Neuron (in vitro differentiated cells): ENCODE measurements around the gene IPO4.

Experiments
- H2AFZ ChIP-seq: one replicate; pipeline ENCODE4 v1.6.1; 2013; ENCODE audit warnings: low read depth, mild to moderate bottlenecking, inconsistent platforms, low read length, moderate library complexity
- H3K27me3 ChIP-seq: one replicate; pipeline ENCODE4 v1.6.1; 2013; ENCODE audit warnings: low read length; ENCODE audit not compliant: insufficient read depth
- H3K36me3 ChIP-seq: one replicate; pipeline ENCODE4 v1.6.1; 2013; ENCODE audit warnings: low read length; ENCODE audit not compliant: insufficient read depth
- H3K4me1 ChIP-seq: one replicate; pipeline ENCODE4 v1.6.1; 2013; ENCODE audit warnings: low read length; ENCODE audit not compliant: insufficient read depth
- H3K4me3 ChIP-seq: 2 replicates; pipeline ENCODE4 v1.5.1; 2013; ENCODE audit warnings: mild to moderate bottlenecking, low read length, moderate library complexity
- H3K9me3 ChIP-seq: one replicate; pipeline ENCODE4 v1.6.1; 2013; ENCODE audit warnings: low read length

IPO4 gene

GRCh38 chr14:24165785-24166184 is 22.8 kb downstream of the IPO4 start:
- Histone ChIP-seq H3K36me3 (peaks cover 33% of the 10 kb centered on the region), H3K4me1 (peaks cover 14% of the 10 kb centered on the region), H3K9me3 (no peaks in the 10 kb centered on the region), H3K27me3 (no peaks in the 10 kb centered on the region), H2AFZ (no peak overlapping the region), H3K4me3 (no peak overlapping the region)

DNA sequence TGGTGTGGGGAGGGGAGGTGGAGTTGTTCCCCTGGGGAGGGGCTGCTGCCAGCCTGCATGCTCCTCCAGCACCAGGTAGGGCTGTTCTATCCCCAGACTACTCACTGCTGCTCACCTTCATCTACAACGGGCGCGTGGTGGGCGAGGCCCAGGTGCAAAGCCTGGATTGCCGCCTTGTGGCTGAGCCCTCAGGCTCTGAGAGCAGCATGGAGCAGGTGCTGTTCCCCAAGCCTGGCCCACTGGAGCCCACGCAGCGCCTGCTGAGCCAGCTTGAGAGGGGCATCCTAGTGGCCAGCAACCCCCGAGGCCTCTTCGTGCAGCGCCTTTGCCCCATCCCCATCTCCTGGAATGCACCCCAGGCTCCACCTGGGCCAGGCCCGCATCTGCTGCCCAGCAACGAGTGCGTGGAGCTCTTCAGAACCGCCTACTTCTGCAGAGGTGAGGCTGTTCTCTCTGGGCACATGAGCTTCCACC is 24.1 kb downstream of the IPO4 start:
- Histone ChIP-seq H3K36me3 (peaks cover 45% of the 10 kb centered on the region), H3K4me1 (peaks cover 19% of the 10 kb centered on the region), H3K27me3 (no peaks in the 10 kb centered on the region), H3K4me3 (no peak overlapping the region), H3K9me3 (no peaks in the 10 kb centered on the region), H2AFZ (no peak overlapping the region)

GRCh38 chr14:24162093-24162492 is 26.5 kb downstream of the IPO4 start:
- no peaks in the 10 kb centered on the region for H3K9me3 ChIP-seq
- H3K27me3 ChIP-seq = no peaks in the 10 kb centered on the region
- no peak overlapping the region for H2AFZ ChIP-seq
- peak overlapping the region; percentile 55 for H3K4me3 ChIP-seq
- H3K4me1 ChIP-seq = peaks cover 19% of the 10 kb centered on the region
- peaks cover 60% of the 10 kb centered on the region for H3K36me3 ChIP-seq

DNA sequence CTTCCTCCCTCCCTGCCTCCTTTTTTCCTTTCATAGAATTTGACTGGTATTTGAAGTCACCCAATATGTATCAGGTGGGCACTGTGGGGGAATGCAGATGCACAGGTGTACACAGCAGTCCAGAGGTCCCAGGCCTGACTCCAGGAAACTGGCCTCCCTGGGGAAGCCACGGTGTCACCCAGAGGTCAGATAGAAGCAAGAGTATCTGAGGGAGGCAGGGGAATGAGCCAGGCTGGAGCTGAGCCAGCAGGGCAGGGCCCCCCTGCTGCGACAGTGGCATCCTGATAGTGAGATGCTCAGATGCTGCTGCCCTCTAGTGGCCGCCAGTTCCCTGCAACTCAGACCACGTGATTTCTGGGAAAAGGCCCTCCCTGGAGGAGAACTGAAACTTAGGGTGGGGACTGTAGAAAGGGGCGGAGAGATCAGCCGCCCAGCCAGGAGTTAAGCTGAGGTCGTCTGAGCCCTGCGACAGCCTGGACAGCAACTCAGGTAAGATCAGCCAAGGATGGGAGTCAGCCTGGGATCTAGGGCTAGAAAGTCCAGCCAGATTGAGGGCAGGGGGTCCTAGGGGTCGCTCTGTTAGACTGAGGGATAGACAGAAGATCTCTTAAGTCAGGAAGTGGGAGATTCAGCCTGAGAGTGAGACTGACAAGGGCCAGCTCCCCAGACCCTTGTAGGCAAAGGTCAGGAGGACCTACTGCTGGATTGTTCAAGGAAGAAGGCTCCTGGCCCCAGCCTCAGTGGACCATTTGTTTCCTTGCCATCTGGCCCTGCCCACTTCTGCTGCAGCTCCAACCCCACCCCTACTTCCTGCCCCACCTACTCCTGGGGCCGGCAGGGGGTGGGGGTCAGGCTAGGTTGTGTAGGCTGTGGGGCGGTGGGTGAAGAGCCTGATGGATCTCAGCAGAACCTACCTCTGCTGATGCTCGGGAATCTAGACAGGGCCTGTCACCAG is 27.5 kb downstream of the IPO4 start, which contains the start of gene IRF9:
Gene IRF9, plus strand, starts transcription at position 416 of the 955 bp plus-strand sequence. CDS start 880 bp downstream, outside the sequence.
- no peak within 1 kb of the TSS for H2AFZ ChIP-seq
- H3K4me1 ChIP-seq = peaks cover 19% of the 10 kb centered on the region
- no peaks in the 10 kb centered on the region for H3K9me3 ChIP-seq
- no peaks in the 10 kb centered on the region for H3K27me3 ChIP-seq
- H3K4me3 ChIP-seq = peak within 1 kb of the TSS; percentile 55
- H3K36me3 ChIP-seq = peaks cover 64% of the 10 kb centered on the region

- H3K4me1 ChIP-seq = peaks cover 19% of the 10 kb centered on the region
- H3K27me3 ChIP-seq = no peaks in the 10 kb centered on the region
Observed at GRCh38 chr14:24160499-24160849, 28.1 kb downstream of the IPO4 start.

GRCh38 chr14:24159777-24160498 is 28.7 kb downstream of the IPO4 start:
- Histone ChIP-seq H3K9me3 (no peaks in the 10 kb centered on the region), H3K36me3 (peaks cover 64% of the 10 kb centered on the region), H3K27me3 (no peaks in the 10 kb centered on the region), H2AFZ (no peak overlapping the region), H3K4me1 (peaks cover 19% of the 10 kb centered on the region), H3K4me3 (no peak overlapping the region)

More at GRCh38 chr14:24160499-24160849, 28.1 kb downstream of the IPO4 start:
- Histone ChIP-seq H3K9me3 (no peaks in the 10 kb centered on the region), H2AFZ (no peak overlapping the region), H3K36me3 (peaks cover 64% of the 10 kb centered on the region), H3K4me3 (no peak overlapping the region)

DNA sequence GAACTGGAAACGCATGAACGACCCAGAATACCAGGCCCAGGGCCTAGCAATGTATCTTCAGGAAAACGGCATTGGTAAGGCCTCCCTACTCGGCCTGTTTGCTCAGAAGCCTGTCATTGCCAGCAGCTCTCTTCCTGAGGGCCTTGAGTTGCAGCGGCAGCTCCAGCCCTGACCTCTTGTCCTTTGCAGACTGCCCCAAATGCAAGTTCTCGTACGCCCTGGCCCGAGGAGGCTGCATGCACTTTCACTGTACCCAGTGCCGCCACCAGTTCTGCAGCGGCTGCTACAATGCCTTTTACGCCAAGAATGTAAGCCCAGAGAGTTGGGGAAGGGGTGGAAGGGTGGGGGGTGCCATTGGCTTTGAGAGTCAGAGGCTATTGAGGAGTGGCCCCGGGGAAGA is 31.3 kb downstream of the IPO4 start:
- Histone ChIP-seq H3K36me3 (peaks cover 57% of the 10 kb centered on the region), H3K4me1 (peaks cover 19% of the 10 kb centered on the region), H2AFZ (no peak overlapping the region), H3K9me3 (no peaks in the 10 kb centered on the region), H3K27me3 (no peaks in the 10 kb centered on the region), H3K4me3 (no peak overlapping the region)

GRCh38 chr14:24156840-24157239 is 31.8 kb downstream of the IPO4 start:
- no peak overlapping the region for H2AFZ ChIP-seq
- H3K4me3 ChIP-seq = no peak overlapping the region
- H3K27me3 ChIP-seq = no peaks in the 10 kb centered on the region
- peaks cover 62% of the 10 kb centered on the region for H3K36me3 ChIP-seq
- peaks cover 14% of the 10 kb centered on the region for H3K4me1 ChIP-seq
- H3K9me3 ChIP-seq = no peaks in the 10 kb centered on the region

DNA sequence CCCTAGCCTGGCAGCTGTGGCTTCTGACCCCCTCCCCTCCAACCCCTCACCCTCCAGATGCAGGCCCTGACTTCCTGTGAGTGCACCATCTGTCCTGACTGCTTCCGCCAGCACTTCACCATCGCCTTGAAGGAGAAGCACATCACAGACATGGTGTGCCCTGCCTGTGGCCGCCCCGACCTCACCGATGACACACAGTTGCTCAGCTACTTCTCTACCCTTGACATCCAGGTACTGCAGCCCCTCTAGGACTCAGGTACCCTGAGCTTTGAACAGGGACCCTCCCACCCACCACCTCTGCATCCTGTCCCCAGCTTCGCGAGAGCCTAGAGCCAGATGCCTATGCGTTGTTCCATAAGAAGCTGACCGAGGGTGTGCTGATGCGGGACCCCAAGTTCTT is 33.5 kb downstream of the IPO4 start:
- Histone ChIP-seq H2AFZ (no peak overlapping the region), H3K4me3 (no peak overlapping the region), H3K4me1 (no peaks in the 10 kb centered on the region), H3K36me3 (peaks cover 71% of the 10 kb centered on the region), H3K9me3 (no peaks in the 10 kb centered on the region), H3K27me3 (no peaks in the 10 kb centered on the region)

DNA sequence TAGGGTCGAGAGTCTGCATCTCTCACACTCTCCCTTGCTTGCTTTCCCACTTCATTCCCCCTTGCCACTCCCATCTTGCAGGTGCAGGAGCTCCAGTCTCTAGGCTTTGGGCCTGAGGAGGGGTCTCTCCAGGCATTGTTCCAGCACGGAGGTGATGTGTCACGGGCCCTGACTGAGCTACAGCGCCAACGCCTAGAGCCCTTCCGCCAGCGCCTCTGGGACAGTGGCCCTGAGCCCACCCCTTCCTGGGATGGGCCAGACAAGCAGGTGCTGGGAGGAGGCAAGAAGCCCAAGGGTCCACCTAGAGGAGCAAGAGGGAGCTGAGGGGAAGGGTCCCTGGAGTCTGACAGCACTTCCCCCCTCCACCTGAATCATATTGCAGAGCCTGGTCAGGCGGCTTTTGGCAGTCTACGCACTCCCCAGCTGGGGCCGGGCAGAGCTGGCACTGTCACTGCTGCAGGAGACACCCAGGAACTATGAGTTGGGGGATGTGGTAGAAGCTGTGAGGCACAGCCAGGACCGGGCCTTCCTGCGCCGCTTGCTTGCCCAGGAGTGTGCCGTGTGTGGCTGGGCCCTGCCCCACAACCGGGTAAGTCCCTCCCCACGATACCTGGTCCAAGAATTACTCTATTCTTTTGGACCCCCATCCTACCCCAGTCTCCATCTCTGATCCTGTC is 37.1 kb downstream of the IPO4 start:
- H2AFZ ChIP-seq = no peak overlapping the region
- no peak overlapping the region for H3K4me3 ChIP-seq
- H3K36me3 ChIP-seq = peaks cover 61% of the 10 kb centered on the region
- no peaks in the 10 kb centered on the region for H3K9me3 ChIP-seq
- H3K4me1 ChIP-seq = peaks cover 11% of the 10 kb centered on the region
- H3K27me3 ChIP-seq = no peaks in the 10 kb centered on the region

GRCh38 chr14:24150993-24151392 is 37.6 kb downstream of the IPO4 start:
- no peaks in the 10 kb centered on the region for H3K9me3 ChIP-seq

GRCh38 chr14:24150567-24150966 is 38.0 kb downstream of the IPO4 start:
- Histone ChIP-seq H3K9me3 (no peaks in the 10 kb centered on the region), H3K27me3 (no peaks in the 10 kb centered on the region), H3K4me3 (no peak overlapping the region), H3K4me1 (peaks cover 19% of the 10 kb centered on the region), H3K36me3 (peaks cover 53% of the 10 kb centered on the region), H2AFZ (no peak overlapping the region)

More at GRCh38 chr14:24150993-24151392, 37.6 kb downstream of the IPO4 start:
- Histone ChIP-seq H3K4me1 (peaks cover 15% of the 10 kb centered on the region), H3K27me3 (no peaks in the 10 kb centered on the region), H3K4me3 (no peak overlapping the region), H3K36me3 (peaks cover 57% of the 10 kb centered on the region), H2AFZ (no peak overlapping the region)
